Measurements from ENCODE around the gene UBE2N.
"Not testable (repeated sequence)": the region's sequence is repeated elsewhere in the genome, so short reads cannot be mapped to it uniquely, and the experiment has no call there.

The UBE2N gene

GRCh38 chr12:93380480-93381121 is 61.1 kb downstream of the UBE2N start:
- DNase-seq (ENCODE audit: low read depth, low spot score), result peak; percentile 64
- H3K4me3 ChIP-seq (ENCODE audit: low read depth, low read length), result peak overlapping the region; percentile 74
- in situ Hi-C loops (cut with HindIII; ENCODE audit: low sequenced_read_pairs), result no loop called here
- TF ChIP-seq, protein P1, sequence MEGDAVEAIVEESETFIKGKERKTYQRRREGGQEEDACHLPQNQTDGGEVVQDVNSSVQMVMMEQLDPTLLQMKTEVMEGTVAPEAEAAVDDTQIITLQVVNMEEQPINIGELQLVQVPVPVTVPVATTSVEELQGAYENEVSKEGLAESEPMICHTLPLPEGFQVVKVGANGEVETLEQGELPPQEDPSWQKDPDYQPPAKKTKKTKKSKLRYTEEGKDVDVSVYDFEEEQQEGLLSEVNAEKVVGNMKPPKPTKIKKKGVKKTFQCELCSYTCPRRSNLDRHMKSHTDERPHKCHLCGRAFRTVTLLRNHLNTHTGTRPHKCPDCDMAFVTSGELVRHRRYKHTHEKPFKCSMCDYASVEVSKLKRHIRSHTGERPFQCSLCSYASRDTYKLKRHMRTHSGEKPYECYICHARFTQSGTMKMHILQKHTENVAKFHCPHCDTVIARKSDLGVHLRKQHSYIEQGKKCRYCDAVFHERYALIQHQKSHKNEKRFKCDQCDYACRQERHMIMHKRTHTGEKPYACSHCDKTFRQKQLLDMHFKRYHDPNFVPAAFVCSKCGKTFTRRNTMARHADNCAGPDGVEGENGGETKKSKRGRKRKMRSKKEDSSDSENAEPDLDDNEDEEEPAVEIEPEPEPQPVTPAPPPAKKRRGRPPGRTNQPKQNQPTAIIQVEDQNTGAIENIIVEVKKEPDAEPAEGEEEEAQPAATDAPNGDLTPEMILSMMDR (IDR thresholded peaks at IDR 0.05; ENCODE audit: low read depth, low read length), result peak; percentile 19

GRCh38 chr12:93379981-93380361 is 61.8 kb downstream of the UBE2N start:
- in situ Hi-C loops (cut with HindIII; ENCODE audit: low sequenced_read_pairs), result no loop called here
- peak overlapping the region; percentile 74 for H3K4me3 ChIP-seq (ENCODE audit: low read depth, low read length)
- DNase-seq (ENCODE audit: low read depth, low spot score), result no peak
- TF ChIP-seq, protein P1 (IDR thresholded peaks at IDR 0.05; ENCODE audit: low read depth, low read length), result no peak

- in situ Hi-C loops (cut with HindIII; ENCODE audit: low sequenced_read_pairs), result no loop called here
- peak; percentile 39 for DNase-seq (ENCODE audit: low read depth, low spot score)
- peak overlapping the region; percentile 74 for H3K4me3 ChIP-seq (ENCODE audit: low read depth, low read length)
- TF ChIP-seq, protein P1 (IDR thresholded peaks at IDR 0.05; ENCODE audit: low read depth, low read length), result no peak
Measured at GRCh38 chr12:93379326-93379980, 62.3 kb downstream of the UBE2N start.

DNA sequence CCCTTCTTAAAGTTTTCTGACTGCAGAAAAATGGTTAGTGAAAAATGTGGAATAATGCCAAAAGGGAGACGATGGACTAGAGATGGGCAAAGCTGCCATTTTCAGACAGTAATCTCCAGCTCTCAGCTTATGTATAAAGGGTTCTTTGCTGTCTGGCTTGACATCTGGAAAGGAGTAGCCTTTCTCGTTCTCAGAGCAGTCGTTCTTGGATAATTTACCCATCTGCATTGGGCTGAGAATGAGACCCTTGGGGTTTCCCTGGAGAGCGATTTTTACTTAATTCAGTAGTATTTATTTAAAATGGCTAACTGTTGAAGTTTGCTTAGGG is 62.8 kb downstream of the UBE2N start:
- in situ Hi-C loops (cut with HindIII; ENCODE audit: low sequenced_read_pairs), result no loop called here
- peak overlapping the region; percentile 74 for H3K4me3 ChIP-seq (ENCODE audit: low read depth, low read length)
- TF ChIP-seq, protein P1 (IDR thresholded peaks at IDR 0.05; ENCODE audit: low read depth, low read length), result no peak
- DNase-seq (ENCODE audit: low read depth, low spot score), result no peak

- in situ Hi-C loops (cut with HindIII; ENCODE audit: low sequenced_read_pairs), result not testable (repeated sequence)
- peak; percentile 80 for DNase-seq (ENCODE audit: low read depth, low spot score)
- H3K4me3 ChIP-seq (ENCODE audit: low read depth, low read length), result peak overlapping the region; percentile 74
Measured at GRCh38 chr12:93378196-93378997, 63.4 kb downstream of the UBE2N start.

- H3K4me3 ChIP-seq (ENCODE audit: low read depth, low read length), result peak within 1 kb of the TSS; percentile 74
- TF ChIP-seq, protein P1 (IDR thresholded peaks at IDR 0.05; ENCODE audit: low read depth, low read length), result peak; percentile 9
- DNase-seq (ENCODE audit: low read depth, low spot score), result peak; percentile 96
- in situ Hi-C loops (cut with HindIII; ENCODE audit: low sequenced_read_pairs), result no loop called here
Measured at GRCh38 chr12:93377252-93378195, 64.2 kb downstream of the UBE2N start, which contains the start of gene NUDT4. NUDT4 (plus strand) TSS chr12:93377925; CDS start chr12:93378323, 398 bp downstream.
